HG02943 (cell line): ENCODE data around the gene KCNH4.

Experiments used
- ATAC-seq: cut with Tn5 transposase; IDR thresholded peaks from one replicate; pipeline ENCODE4 v1.9.1; 2021; ENCODE audit warnings: mild to moderate bottlenecking, low read depth, moderate library complexity; ENCODE audit not compliant: unreplicated experiment

Gene KCNH4

GRCh38 chr17:42120770-42121769 is 59.9 kb downstream of the KCNH4 start, which contains the start of gene KAT2A:
Gene KAT2A (minus strand): TSS chr17:42121367. CDS start chr17:42121304, 63 bp downstream.
- ATAC-seq, result peak; percentile 67

- ATAC-seq, result no peak
Observed at GRCh38 chr17:42120161-42120769, 60.7 kb downstream of the KCNH4 start.

- no peak for ATAC-seq
Observed at GRCh38 chr17:42119301-42119700, 61.6 kb downstream of the KCNH4 start.

GRCh38 chr17:42118545-42118944 is 62.4 kb downstream of the KCNH4 start:
- ATAC-seq, result no peak

DNA sequence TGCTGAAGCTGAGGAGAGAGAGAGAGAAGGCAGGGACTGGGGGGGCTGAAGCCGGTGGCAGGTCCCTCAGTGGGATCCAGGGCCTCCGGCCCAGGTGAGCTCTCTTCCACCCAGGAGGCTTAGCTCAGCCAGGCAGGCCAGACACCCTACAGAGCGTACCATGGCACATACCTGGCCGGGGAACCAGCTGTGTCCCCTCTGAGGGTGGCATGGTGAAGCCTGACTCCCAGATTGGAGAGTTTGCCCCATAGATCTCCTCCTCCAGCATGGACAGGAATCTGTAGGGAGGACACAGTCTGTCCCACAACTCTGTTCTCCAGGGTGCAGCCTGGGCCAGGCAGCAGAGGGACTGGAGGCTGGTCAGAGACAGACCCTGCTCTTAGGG is 62.8 kb downstream of the KCNH4 start:
- no peak for ATAC-seq

- no peak for ATAC-seq
Observed at GRCh38 chr17:42117397-42118125, 63.4 kb downstream of the KCNH4 start.

GRCh38 chr17:42116705-42117396 is 64.1 kb downstream of the KCNH4 start:
- no peak for ATAC-seq

DNA sequence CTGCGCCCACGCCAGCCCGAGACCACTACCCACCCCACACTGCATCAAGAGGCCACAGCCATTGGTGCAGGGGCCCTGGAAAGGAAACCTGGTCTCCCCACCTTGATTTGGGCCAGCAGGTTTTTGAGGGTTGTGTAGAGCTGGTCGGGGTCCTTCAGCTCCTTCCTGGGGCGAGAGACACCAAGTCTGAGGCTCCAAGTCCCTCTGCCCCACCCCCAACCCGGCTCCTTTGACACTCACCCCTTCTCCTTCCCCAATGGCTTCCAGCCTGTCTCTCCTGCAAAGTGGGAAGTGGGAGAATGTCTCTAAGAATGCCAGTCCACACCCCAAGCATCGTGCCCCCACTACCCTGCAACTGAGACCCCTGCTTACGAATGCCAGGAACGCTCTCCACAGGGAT is 66.8 kb downstream of the KCNH4 start:
- ATAC-seq, result no peak

DNA sequence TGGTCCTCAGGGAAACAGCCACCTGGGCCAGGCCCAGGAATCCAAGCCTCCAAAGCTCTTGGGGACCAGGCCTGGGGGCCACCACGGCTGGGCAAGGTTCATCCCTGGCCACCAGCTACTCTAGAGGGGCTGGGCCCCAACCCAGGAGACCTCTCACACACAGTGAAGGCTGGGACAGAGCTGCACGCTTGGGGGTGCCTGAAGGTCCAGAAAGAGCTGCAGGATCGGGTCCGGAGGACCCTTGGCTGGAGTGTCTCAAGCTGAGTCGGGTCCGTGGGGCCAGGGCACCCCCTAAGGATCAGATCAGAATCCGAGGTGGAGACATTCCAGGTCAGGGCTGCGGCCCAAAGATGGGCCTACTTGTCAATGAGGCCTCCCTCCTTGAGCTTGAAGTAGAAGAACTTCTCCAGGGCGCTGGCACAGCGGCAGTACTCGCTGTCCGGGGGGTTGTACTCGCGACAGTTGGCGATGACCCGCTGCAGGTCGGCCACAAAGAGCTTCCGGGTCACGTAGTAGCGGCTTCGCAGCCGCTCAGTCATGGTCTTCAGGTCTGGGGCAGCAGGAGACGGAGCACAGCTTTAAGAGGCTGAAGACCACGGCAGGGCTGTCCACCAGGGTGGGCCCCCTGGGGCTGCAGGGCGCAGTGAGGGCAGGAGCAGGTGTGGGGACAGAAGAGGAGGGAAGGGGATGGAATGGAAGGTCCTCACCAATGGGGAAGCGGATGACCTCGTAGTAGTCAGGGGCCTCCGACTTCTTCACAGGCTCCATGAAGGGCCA is 67.5 kb downstream of the KCNH4 start:
- ATAC-seq, result no peak

- ATAC-seq, result peak; percentile 52
Observed at GRCh38 chr17:42112552-42113176, 68.3 kb downstream of the KCNH4 start, which contains the start of gene DHX58. Gene DHX58 (minus strand): TSS chr17:42112714. CDS start chr17:42111892, 822 bp downstream.

GRCh38 chr17:42111871-42112551 is 68.9 kb downstream of the KCNH4 start:
- ATAC-seq, result no peak

GRCh38 chr17:42111265-42111636 is 69.7 kb downstream of the KCNH4 start:
- no peak for ATAC-seq

- no peak for ATAC-seq
Observed at GRCh38 chr17:42110301-42111264, 70.4 kb downstream of the KCNH4 start.

- no peak for ATAC-seq
Observed at GRCh38 chr17:42109086-42109485, 71.9 kb downstream of the KCNH4 start.

DNA sequence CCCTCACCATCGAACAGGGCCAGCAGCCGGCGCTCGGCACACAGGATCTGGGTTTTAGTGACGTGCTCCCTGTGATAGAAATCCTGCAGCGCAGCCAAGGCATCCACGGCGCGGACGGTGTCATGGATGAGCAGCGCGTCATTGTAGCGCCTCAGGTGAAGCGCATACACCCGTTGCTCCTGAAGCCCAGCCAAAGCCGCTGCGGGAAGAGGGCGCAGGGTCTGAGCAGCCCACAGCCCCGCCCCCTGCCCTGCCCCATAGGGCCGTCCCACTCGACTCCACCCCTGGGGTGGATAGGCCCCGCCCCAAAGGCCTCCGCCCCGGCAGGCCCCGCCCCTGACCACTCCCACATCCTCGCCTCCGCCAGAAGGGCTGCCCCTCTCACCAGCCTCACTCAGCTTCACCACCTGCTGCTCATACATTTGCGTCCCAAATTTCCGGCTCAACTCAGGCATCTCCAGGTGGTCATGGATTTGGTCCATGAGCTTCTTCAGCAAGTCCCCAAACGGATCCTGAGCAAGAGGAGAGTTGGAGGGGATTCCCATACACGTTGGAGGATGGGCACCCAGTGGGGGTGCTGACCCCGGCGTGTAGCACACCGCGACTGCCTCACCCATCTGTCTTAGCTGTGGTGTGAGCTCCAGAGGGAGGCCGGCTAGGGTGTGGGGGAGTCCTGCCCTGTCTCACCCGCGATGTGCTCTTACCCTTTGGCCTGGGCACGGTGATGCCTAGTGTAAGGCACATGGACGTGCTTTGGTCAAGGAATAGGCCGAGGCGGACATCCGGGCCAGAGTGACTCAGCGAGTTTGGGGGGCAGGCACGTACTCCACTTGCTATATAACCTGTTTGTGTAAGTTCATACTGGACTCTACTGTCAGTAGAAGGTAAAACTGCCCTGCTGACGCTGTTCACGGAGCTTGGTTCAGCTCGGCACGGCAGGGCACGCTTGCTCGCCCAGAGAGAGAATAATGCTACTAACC is 73.1 kb downstream of the KCNH4 start:
- peak; percentile 58 for ATAC-seq

DNA sequence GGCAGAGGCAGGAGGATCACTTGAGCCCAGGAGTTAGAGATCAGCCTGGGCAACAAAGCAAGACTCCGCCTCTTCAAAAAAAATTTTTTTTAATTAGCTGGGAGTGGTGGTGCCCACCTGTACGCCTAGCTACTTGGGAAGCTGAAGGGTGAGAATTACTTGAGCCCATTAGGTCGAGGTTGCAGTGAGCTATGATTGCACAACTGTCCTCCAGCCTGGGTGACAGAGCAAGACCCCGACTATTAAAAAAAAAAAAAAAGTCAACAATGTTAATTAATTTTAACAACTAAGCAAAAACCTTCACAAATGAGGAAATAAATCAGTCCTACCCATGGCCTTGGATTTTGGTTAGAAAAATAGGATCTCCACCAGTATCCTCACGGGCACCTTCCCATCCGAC is 73.8 kb downstream of the KCNH4 start:
- no peak for ATAC-seq
